SK-N-SH (cell line): ENCODE measurements around the gene ROPN1L.

Experiments used
- CHD2 ChIP-seq: fragments of 150-350 bp; IDR thresholded peaks from 2 replicates; pipeline ENCODE4 v1.6.1; 2018; ENCODE audit warnings: low read length; ENCODE audit not compliant: partially characterized antibody
- EP300 ChIP-seq, 2 experiments: IDR thresholded peaks; 2 replicates each; pipeline versions ENCODE4 v1.4.0 to v1.6.1; 2012; ENCODE audit warnings: borderline replicate concordance in 1 of 2, low read depth in 1 of 2, low read length in 1 of 2
- FOXM1 ChIP-seq: IDR thresholded peaks from 2 replicates; pipeline ENCODE4 v1.4.0; 2012; ENCODE audit warnings: low read depth, mild to moderate bottlenecking
- GATA2 ChIP-seq: sonication (generic); formaldehyde crosslinking; IDR thresholded peaks from 2 replicates; pipeline ENCODE4 v1.5.0; 2020; ENCODE audit warnings: mild to moderate bottlenecking, missing genetic modification reagents
- NRF1 ChIP-seq: IDR thresholded peaks from 2 replicates; pipeline ENCODE4 v1.6.1; 2012; ENCODE audit warnings: low read depth, mild to moderate bottlenecking, low read length
- POLR2AphosphoS5 ChIP-seq: IDR thresholded peaks from 2 replicates; pipeline ENCODE4 v1.6.1; 2012; ENCODE audit warnings: low read depth, low read length
- RAD21 ChIP-seq: IDR thresholded peaks from 2 replicates; pipeline ENCODE4 v1.6.1; 2012; ENCODE audit warnings: mild to moderate bottlenecking, low read length
- SMC3 ChIP-seq: IDR thresholded peaks from 2 replicates; pipeline ENCODE4 v1.6.1; 2012; ENCODE audit warnings: low read depth, low read length, improper control_type of control experiment
- TAF1 ChIP-seq: IDR thresholded peaks from 2 replicates; pipeline ENCODE4 v1.6.1; 2012; ENCODE audit warnings: low read depth, mild to moderate bottlenecking, low read length, moderate library complexity, borderline replicate concordance
- TF ChIP-seq, protein P1 (sequence below): fragments of 200-600 bp; sonication (generic); IDR thresholded peaks from 2 replicates; pipeline ENCODE4 v1.6.1; 2017; ENCODE audit warnings: antibody characterized with exemption, mild to moderate bottlenecking, moderate library complexity

GRCh38 chr5:10491673-10492026 lies 50.0 kb downstream of the ROPN1L start:
- TF ChIP-seq CHD2 (no peak), TAF1 (no peak), EP300 (IDR thresholded peaks at IDR 0.05; ENCODE audit: borderline replicate concordance in 1 of 2, low read depth in 1 of 2, low read length in 1 of 2) (no peak), POLR2AphosphoS5 (no peak), NRF1 (no peak), RAD21 (no peak), FOXM1 (no peak), SMC3 (no peak), GATA2 (no peak)
- TF ChIP-seq, protein P1, sequence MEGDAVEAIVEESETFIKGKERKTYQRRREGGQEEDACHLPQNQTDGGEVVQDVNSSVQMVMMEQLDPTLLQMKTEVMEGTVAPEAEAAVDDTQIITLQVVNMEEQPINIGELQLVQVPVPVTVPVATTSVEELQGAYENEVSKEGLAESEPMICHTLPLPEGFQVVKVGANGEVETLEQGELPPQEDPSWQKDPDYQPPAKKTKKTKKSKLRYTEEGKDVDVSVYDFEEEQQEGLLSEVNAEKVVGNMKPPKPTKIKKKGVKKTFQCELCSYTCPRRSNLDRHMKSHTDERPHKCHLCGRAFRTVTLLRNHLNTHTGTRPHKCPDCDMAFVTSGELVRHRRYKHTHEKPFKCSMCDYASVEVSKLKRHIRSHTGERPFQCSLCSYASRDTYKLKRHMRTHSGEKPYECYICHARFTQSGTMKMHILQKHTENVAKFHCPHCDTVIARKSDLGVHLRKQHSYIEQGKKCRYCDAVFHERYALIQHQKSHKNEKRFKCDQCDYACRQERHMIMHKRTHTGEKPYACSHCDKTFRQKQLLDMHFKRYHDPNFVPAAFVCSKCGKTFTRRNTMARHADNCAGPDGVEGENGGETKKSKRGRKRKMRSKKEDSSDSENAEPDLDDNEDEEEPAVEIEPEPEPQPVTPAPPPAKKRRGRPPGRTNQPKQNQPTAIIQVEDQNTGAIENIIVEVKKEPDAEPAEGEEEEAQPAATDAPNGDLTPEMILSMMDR, result no peak
